Astrocyte (in vitro differentiated cells and primary cell): ENCODE measurements around the gene POGZ.

ENCODE experiments used
- EZH2 ChIP-seq: IDR thresholded peaks from 2 replicates; pipeline ENCODE4 v1.6.1; 2012; ENCODE audit warnings: mild to moderate bottlenecking, low read length, inconsistent platforms; ENCODE audit not compliant: insufficient read depth
- TF ChIP-seq, protein P1 (sequence below): IDR thresholded peaks from 2 replicates; pipeline ENCODE4 v1.5.1; 2011; ENCODE audit warnings: low read depth, mild to moderate bottlenecking, inconsistent platforms, low read length, moderate library complexity; ENCODE audit not compliant: insufficient read depth

DNA sequence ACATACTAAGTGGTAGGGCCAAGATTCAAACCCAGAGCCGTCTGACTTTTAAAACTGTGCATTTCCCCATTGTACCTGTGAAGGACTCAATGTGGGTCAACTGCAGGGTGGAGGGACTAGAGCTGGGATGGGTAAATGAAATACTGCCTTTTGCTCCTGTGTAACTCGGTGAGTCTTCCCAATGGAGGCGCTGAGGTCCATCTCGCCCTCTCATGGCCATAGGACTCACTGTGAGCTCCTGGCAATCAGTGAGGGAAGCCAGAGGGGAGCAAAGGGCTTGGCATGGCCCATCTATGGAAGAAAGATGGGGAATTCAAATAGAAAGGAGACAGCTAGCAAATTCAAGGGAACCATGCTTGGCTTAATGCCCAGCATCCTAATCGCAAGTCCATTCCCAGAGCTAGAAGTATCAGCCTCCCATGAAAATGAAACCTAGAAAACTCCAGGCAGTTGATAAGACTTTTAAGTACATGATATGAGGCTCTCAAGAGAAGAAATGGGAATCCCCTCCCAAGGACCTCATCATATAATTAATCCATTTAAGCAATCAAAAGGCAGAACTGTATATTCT lies 26.5 kb upstream of the POGZ start:
- TF ChIP-seq, protein P1, sequence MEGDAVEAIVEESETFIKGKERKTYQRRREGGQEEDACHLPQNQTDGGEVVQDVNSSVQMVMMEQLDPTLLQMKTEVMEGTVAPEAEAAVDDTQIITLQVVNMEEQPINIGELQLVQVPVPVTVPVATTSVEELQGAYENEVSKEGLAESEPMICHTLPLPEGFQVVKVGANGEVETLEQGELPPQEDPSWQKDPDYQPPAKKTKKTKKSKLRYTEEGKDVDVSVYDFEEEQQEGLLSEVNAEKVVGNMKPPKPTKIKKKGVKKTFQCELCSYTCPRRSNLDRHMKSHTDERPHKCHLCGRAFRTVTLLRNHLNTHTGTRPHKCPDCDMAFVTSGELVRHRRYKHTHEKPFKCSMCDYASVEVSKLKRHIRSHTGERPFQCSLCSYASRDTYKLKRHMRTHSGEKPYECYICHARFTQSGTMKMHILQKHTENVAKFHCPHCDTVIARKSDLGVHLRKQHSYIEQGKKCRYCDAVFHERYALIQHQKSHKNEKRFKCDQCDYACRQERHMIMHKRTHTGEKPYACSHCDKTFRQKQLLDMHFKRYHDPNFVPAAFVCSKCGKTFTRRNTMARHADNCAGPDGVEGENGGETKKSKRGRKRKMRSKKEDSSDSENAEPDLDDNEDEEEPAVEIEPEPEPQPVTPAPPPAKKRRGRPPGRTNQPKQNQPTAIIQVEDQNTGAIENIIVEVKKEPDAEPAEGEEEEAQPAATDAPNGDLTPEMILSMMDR: no peak
- TF ChIP-seq EZH2: no peak
